RWPE1 (cell line): Measurements from ENCODE around the gene LIG4.
"Not testable (repeated sequence)": the region's sequence is repeated elsewhere in the genome, so short reads cannot be mapped to it uniquely, and the experiment has no call there.

Source experiments
- CTCF ChIA-PET: fragments of 350-600 bp; sonication (Branson Sonifier 250); formaldehyde crosslinking; extraction: SDS; loops from one replicate; lab custom pipeline; 2021; lab: Yijun Ruan, JAX
- POLR2A ChIA-PET: fragments of 400-600 bp; formaldehyde crosslinking; extraction: SDS; loops from one replicate; lab custom pipeline; 2020; ENCODE audit warnings: antibody characterized with exemption; ENCODE audit not compliant: low non-redundant PET; lab: Yijun Ruan, JAX
- DNase-seq: peaks from one replicate; pipeline ENCODE4 v3.0.0; 2012; ENCODE audit warnings: low spot score
- H3K27ac ChIP-seq: fragments of 450-650 bp; 2 replicates; pipeline ENCODE4 v1.5.1; 2017
- CTCF ChIP-seq: fragments of 450-650 bp; conservative IDR thresholded peaks from 2 replicates; pipeline ENCODE4 v1.5.1; 2017; ENCODE audit warnings: low read depth, mild to moderate bottlenecking

Gene LIG4

DNA sequence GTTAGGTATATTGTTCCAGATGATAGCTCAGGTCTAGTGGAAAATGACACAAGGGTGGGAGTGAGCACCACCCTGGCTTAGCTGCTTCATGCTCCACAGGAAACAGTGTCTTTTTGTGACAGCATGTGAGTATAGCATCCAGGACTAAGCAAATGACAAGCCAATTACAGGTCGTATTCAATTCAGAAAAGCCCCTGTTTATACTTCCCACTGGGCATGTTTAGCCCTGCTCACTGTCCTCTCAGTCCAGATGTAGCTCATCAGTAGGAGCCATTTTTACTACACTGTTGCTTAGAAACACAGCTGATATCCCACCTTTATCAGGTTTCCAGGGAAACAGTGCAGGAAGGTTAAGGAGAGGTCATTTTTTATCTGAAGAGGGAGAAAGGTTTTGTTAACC lies 10.8 kb upstream of the LIG4 start:
- DNase-seq: no peak
- ChIA-PET CTCF (no interaction called here), POLR2A (no interaction called here)
- no peak overlapping the region for H3K27ac ChIP-seq
- no peak for TF ChIP-seq CTCF

- TF ChIP-seq CTCF: no peak
- CTCF ChIA-PET: no interaction called here
- no peak for DNase-seq
- POLR2A ChIA-PET: no interaction called here
- H3K27ac ChIP-seq: no peak overlapping the region
Measured at GRCh38 chr13:108225440-108225839, 10.1 kb upstream of the LIG4 start.

DNA sequence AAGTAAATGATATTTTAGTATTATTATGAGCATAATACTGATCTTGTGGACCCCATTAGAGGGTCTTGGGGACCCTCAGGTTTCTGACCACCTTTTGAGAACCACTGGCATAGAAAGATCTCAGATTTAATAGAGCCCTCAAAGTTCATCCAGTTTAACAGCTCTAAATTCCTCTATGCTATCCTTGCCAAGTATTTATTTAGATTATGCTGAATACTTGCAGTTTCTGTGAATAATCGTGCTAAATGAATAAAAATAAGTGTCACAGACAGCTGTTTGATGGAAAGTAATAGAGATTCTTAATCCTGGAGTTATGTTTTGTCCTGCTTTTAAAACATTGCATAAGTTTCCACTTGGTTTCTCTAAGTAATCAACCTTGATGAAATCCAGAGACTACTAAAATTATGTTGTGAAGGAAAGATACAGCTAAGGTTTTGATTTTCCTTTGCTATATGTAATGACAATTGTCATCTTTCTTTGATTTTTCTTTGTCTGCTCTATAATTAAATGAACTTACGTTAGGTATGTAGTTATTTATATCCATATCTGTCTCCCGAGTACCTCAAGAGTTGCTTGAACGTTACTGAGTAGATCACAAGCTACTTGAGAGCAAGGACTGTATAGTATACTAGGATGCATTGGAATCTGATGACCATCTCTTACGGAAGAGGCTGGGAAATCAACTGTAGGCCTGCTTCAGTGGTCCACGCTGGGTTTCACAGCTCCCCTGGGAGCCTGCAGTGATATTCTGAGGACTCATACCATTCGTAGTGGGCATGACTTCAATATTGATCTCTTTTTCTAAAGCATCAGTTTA lies 8.6 kb upstream of the LIG4 start:
- no peak overlapping the region for H3K27ac ChIP-seq
- no peak for TF ChIP-seq CTCF
- CTCF ChIA-PET: no interaction called here

DNA sequence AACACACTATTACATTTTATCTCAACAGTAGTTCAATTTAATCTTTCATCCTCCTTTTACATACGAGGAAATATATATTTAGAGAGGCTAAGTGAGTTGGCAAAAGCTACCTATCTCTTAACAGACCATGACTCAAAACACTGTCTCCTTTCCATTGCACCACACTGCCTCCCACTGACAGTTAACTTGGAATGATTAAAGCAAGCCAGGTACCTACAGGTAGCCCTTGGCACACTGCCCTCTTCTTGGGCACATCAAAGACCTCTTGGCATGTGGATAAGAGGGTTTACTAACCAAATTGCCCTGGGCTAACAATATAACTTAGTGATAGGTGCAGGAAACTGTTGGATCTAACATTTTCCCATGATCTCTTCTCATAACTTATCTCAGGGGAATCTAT lies 4.7 kb upstream of the LIG4 start:
- no peak overlapping the region for H3K27ac ChIP-seq
- CTCF ChIA-PET: no interaction called here
- POLR2A ChIA-PET: no interaction called here
- peak; percentile 20 for DNase-seq
- TF ChIP-seq CTCF: no peak

More for the DNA sequence above, 8.6 kb upstream of the LIG4 start:
- POLR2A ChIA-PET: no interaction called here
- no peak for DNase-seq

- peak; percentile 92 for DNase-seq
- ChIA-PET POLR2A (no interaction called here), CTCF (no interaction called here)
- H3K27ac ChIP-seq: peak within 1 kb of the TSS; percentile 79
- TF ChIP-seq CTCF: no peak
Measured at GRCh38 chr13:108218044-108218974, 3.0 kb upstream of the LIG4 start, which contains the start of gene ABHD13. Gene ABHD13, plus strand, starts transcription at chr13:108218392. Its CDS starts 10,827 bp downstream, at chr13:108229219.

DNA sequence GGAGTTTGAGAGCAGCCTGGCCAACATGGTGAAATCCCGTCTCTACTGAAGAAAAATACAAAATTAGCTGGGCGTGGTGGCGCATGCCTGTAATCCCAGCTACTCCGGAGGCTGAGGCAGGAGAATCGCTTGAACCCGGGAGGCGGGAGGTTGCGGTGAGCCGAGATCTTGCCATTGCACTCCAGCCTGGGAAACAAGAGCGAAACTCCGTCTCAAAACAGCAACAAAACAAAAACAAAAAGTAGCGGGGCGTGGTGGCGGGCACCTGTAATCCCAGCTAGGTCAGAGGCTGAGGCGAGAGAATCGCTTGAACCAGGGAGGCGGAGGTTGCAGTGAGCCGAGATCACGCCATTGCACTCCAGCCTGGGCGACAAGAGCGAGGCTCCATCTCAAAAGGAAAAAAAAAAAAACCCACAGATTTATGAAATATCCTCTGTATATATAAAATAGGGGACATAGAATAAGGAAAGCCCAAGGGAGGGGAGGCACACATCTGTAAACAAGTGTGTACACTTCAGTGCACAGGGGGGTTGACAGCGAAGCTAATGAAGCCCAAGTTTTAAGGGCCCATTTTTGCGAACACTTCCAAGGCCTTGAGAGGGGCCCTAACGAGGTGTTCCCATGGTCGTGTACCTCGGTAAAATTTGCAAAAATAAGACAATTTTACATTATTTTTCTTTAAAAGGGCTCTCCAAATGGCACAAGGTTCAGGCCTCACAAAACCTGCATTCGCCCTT lies 2.1 kb upstream of the LIG4 start:
- CTCF ChIA-PET, POLR2A ChIA-PET: not testable (repeated sequence)
- peak overlapping the region; percentile 79 for H3K27ac ChIP-seq
- DNase-seq: peak; percentile 2
